Measurements from ENCODE around the gene CALML4.
"Not testable (repeated sequence)": the region's sequence is repeated elsewhere in the genome, so short reads cannot be mapped to it uniquely, and the experiment has no call there.

CALML4 gene

DNA sequence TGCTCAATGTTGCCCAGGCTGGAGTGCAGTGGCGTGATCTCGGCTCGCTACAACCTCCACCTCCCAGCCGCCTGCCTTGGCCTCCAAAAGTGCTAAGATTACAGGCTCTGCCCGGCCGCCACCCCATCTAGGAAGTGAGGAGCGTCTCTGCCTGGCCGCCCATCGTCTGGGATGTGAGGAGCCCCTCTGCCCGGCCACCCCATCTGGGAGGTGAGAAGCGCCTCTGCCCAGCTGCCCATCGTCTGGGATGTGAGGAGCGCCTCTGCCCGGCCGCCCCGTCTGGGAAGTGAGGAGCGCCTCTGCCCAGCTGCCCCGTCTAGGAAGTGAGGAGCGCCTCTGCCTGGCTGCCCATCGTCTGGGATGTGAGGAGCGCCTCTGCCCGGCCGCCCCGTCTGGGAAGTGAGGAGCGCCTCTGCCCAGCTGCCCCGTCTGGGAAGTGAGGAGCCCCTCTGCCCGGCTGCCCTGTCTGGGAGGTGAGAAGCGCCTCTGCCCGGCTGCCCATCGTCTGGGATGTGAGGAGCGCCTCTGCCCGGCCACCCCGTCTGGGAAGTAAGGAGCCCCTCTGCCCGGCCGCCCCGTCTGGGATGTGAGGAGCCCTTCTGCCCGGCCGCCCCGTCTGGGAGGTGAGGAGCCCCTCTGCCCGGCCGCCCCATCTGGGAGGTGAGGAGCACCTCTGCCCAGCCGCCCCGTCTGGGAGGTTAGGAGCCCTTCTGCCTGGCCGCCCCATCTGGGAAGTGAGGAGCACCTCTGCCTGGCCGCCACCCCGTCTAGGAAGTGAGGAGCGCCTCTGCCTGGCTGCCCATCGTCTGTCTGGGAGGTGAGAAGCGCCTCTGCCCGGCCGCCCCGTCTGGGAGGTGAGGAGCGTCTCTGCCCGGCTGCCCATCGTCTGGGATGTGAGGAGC is 16.6 kb upstream of the CALML4 start:
- DNase-seq (ENCODE audit: low spot score in 2 of 2) = peak in 1 of 2 donors; percentile 2

DNA sequence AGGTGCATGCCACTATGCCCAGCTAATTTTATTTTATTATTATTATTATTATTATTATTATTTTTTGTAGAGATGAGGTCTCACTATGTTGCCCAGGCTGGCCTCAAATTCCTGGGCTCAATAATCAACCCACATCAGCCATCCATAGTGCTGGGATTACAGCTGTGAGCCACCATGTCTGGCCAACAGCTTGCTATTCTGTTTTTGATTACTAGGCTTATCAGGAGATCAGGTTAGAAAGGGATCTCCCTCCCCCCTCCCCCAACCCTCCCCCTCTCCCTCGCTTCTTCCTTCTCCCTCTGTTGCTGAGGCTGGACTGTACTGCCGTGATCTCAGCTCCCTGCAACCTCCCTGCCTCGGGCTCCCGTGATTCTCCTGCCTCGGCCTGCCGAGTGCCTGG is 15.8 kb upstream of the CALML4 start:
- ATAC-seq (replicated peaks; ENCODE audit: extremely low read depth, poor library complexity, severe bottlenecking) = no peak
- Mint-ChIP-seq H3K4me1 (peaks cover 8% of the 10 kb centered on the region), H3K27me3 (no peaks in the 10 kb centered on the region), H3K36me3 (ENCODE audit: insufficient read depth) (peaks cover 8% of the 10 kb centered on the region), H3K27ac (ENCODE audit: low read depth) (no peak overlapping the region), H3K9me3 (no peaks in the 10 kb centered on the region), H3K4me3 (no peak overlapping the region)
- no peak for DNase-seq (ENCODE audit: low spot score in 2 of 2)

More for the DNA sequence above, 16.6 kb upstream of the CALML4 start:
- not testable (repeated sequence) for H3K27ac Mint-ChIP-seq (ENCODE audit: low read depth); H3K27me3 Mint-ChIP-seq; H3K9me3 Mint-ChIP-seq; H3K4me1 Mint-ChIP-seq; ATAC-seq (replicated peaks; ENCODE audit: extremely low read depth, poor library complexity, severe bottlenecking); H3K4me3 Mint-ChIP-seq; H3K36me3 Mint-ChIP-seq (ENCODE audit: insufficient read depth)

DNA sequence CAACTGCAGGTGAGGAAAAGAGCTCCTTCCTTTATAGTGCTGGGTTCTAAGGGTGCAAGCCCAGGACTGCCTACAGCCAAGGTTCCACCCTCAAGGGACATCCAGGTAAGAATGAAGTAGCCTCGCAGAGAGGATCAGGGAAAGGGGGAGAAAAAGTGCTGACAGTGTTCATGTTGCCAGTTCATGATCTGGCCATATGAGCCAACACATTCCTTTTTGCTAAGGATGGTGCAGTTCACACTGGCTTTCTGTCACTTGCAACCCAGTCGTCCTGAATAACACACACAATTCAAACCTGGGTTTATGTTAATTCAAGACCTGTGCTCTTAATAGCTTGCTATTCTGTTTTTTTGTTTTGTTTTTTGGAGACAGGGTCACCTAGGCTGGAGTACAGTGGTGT is 15.4 kb upstream of the CALML4 start:
- Mint-ChIP-seq H3K4me1 (peaks cover 8% of the 10 kb centered on the region), H3K4me3 (no peak overlapping the region), H3K9me3 (no peaks in the 10 kb centered on the region), H3K27me3 (no peaks in the 10 kb centered on the region), H3K27ac (ENCODE audit: low read depth) (no peak overlapping the region), H3K36me3 (ENCODE audit: insufficient read depth) (peaks cover 8% of the 10 kb centered on the region)
- no peak for DNase-seq (ENCODE audit: low spot score in 2 of 2)
- ATAC-seq (replicated peaks; ENCODE audit: extremely low read depth, poor library complexity, severe bottlenecking) = no peak

DNA sequence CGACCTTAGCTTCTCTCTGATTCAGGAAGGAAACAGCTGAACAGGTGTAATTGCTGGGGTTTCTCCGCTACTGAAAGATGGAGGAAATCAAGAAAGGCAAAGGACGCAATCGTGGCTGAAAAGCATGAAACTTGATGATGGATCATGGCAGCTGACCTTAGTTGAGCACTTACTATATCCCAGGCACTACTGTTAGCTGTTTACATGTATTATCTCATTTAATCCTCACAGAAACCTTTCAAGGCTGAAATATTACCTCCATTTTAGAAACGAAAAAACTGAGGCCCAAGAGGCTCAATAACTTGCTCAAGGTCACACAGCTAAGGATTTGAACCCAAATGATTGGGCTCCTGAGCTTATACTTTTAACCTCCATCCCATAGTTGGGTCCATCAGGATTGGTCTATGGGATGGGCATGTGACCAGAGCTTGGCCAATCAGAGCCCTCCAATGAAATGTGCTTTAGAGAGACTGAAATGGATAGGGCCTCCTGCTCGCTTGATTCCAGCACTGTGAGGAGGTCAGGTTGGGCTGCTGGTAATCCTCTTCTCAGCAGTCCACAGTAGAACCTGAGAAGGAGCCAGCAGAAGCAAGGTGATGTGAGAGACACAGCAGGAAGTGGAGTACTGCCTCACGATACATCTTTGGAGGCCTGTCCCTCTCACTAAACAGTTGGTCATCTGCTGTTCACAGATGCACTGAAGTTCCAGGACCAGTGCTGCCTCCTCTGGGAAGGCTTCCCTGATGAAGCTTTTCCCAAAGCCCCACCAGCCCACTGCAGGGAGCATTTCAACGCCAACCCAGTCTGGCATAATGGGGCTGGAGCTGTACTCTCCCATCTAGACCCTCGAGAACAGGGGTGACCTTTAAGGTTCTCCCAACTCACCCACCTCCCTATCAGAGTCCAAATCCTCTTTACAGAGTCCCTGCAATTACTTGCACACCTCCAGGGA is 14.0 kb upstream of the CALML4 start:
- H3K36me3 Mint-ChIP-seq (ENCODE audit: insufficient read depth) = peaks cover 8% of the 10 kb centered on the region
- DNase-seq (ENCODE audit: low spot score in 2 of 2) (no peak), ATAC-seq (replicated peaks; ENCODE audit: extremely low read depth, poor library complexity, severe bottlenecking) (no peak)
- no peak overlapping the region for H3K27ac Mint-ChIP-seq (ENCODE audit: low read depth)
- H3K4me3 Mint-ChIP-seq = no peak overlapping the region
- no peaks in the 10 kb centered on the region for H3K4me1 Mint-ChIP-seq
- no peaks in the 10 kb centered on the region for H3K27me3 Mint-ChIP-seq
- no peaks in the 10 kb centered on the region for H3K9me3 Mint-ChIP-seq

DNA sequence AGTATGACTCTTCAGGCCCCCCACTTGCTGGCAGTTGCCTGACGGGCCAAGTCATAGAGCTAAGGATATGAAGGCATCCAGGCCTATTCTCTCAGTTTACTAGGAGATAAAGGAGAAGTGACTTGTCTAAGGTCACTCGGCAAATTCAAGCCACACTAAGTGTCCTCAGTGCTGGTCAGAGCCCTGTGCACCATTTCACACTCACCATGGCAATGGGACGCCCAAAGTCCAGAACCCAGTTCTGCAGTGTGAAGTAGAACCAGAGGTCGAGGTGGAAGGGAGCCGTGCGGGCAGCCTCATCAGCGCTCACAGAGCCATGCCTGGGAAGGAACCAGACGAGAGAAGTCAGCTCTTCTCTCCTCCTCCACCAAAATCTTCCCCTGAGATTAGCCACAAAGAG is 13.2 kb upstream of the CALML4 start:
- no peaks in the 10 kb centered on the region for H3K9me3 Mint-ChIP-seq
- DNase-seq (ENCODE audit: low spot score in 2 of 2) (no peak), ATAC-seq (replicated peaks; ENCODE audit: extremely low read depth, poor library complexity, severe bottlenecking) (no peak)
- no peaks in the 10 kb centered on the region for H3K4me1 Mint-ChIP-seq
- no peak overlapping the region for H3K4me3 Mint-ChIP-seq
- no peak overlapping the region for H3K27ac Mint-ChIP-seq (ENCODE audit: low read depth)
- no peaks in the 10 kb centered on the region for H3K27me3 Mint-ChIP-seq
- H3K36me3 Mint-ChIP-seq (ENCODE audit: insufficient read depth) = peaks cover 8% of the 10 kb centered on the region

DNA sequence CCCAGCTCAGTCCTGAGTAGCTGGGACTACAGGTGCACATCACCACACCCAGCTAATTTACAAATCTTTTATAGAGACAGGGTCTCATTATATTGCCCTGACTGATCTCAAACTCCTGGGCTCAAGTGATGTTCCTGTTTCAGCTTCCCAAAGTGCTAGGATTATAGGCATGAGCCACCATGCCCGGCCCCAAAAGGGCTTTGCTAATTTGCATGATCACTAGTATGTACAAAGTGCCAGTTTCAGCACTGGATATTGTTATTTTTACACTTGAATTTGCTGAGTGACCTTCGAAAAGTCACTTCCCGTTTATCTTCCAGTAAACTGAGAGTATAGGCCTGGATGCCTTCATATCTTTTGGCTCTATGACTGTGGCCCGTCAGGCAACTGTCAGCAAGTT is 12.2 kb upstream of the CALML4 start:
- ATAC-seq (replicated peaks; ENCODE audit: extremely low read depth, poor library complexity, severe bottlenecking) = no peak
- Mint-ChIP-seq H3K27ac (ENCODE audit: low read depth) (no peak overlapping the region), H3K27me3 (no peaks in the 10 kb centered on the region), H3K4me1 (no peaks in the 10 kb centered on the region), H3K4me3 (no peak overlapping the region), H3K9me3 (no peaks in the 10 kb centered on the region), H3K36me3 (ENCODE audit: insufficient read depth) (peaks cover 8% of the 10 kb centered on the region)
- no peak for DNase-seq (ENCODE audit: low spot score in 2 of 2)

DNA sequence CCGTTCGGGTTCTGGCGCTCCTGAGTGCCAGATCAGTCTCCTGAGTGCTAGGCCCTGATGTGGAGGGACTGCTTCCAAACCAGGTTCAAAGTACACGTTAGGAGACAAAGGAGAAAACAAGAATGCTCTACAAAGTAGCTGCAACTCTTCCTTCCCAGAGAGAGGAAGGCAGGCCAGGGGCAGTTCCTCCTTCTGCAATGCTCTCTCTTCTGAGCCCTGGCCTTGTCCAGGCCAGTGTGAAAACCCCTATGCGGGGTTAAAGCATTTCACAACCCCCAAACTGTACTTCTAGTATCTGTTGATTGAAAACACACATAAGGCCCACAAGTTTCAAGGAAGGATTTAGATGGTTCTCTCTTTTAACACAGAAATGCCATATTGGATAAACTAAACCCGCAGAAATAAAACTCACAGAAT is 9.7 kb upstream of the CALML4 start:
- peaks cover 1% of the 10 kb centered on the region for H3K4me1 Mint-ChIP-seq
- DNase-seq (ENCODE audit: low spot score in 2 of 2) (no peak), ATAC-seq (replicated peaks; ENCODE audit: extremely low read depth, poor library complexity, severe bottlenecking) (no peak)
- no peak overlapping the region for H3K27ac Mint-ChIP-seq (ENCODE audit: low read depth)
- no peaks in the 10 kb centered on the region for H3K27me3 Mint-ChIP-seq
- no peaks in the 10 kb centered on the region for H3K9me3 Mint-ChIP-seq
- H3K4me3 Mint-ChIP-seq = no peak overlapping the region
- peaks cover 11% of the 10 kb centered on the region for H3K36me3 Mint-ChIP-seq (ENCODE audit: insufficient read depth)

DNA sequence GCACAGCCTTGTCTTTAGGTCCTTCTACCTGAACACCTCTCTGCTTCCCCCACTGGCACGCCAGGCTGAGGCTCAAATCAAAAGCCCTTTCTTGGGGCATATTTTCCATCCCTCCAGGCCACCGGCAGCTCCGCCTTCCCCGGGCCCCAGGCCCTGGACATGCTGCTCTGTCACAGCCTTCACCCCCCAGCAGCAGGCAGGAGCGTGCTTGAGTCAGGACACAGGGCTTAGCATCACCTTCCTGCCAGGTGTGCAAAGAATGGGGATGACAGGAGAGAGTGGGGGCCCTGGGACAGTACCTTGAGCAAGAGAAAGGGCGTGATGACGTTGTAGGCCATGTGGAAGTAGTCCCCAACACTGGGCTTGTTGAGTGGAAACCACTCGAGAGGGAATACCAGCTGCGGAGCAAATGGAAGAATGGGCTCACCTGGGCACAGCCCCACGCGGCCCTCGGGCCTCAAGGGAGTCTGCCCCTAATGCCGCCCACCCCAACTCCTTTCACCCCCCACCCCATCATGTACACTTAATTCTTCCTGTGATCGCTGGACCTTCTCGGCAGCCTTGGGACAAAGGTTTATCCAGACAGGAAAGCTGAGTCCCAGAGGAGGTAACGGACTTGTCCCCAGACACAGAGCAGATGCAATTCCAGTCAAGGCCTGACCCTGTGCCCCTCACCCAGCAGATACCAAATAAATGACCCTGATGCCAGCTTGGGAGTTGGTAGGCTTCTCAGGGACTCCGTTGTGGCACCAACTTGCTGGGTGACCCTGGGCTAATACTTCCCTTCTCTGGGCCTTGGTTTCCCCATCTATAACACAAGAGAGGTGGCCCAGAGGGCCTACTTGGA is 9.1 kb upstream of the CALML4 start:
- H3K9me3 Mint-ChIP-seq = no peaks in the 10 kb centered on the region
- H3K4me1 Mint-ChIP-seq = peaks cover 5% of the 10 kb centered on the region
- ATAC-seq (replicated peaks; ENCODE audit: extremely low read depth, poor library complexity, severe bottlenecking) (no peak), DNase-seq (ENCODE audit: low spot score in 2 of 2) (no peak)
- no peaks in the 10 kb centered on the region for H3K27me3 Mint-ChIP-seq
- H3K4me3 Mint-ChIP-seq = no peak overlapping the region
- peak overlapping the region; percentile 29 for H3K27ac Mint-ChIP-seq (ENCODE audit: low read depth)
- peaks cover 11% of the 10 kb centered on the region for H3K36me3 Mint-ChIP-seq (ENCODE audit: insufficient read depth)

DNA sequence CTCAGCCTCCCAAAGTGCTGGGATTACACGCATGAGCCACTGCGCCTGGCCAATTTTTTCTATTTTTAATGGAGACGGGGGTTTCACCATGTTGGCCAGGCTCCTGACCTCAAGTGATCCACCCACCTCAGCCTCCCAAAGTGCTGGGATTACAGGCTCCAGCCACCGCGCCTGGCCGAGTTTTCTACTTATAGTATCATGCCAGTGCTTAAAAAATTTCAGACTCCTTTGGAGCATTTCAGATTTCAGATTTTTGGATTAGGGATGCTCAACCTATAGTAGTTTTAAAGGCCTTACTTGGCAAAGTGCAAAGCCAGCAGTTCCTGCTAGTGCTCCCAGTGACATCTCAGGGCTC is 8.3 kb upstream of the CALML4 start:
- H3K27ac Mint-ChIP-seq (ENCODE audit: low read depth) = peak overlapping the region; percentile 29
- not testable (repeated sequence) for H3K4me3 Mint-ChIP-seq; ATAC-seq (replicated peaks; ENCODE audit: extremely low read depth, poor library complexity, severe bottlenecking); H3K4me1 Mint-ChIP-seq; H3K27me3 Mint-ChIP-seq; H3K9me3 Mint-ChIP-seq; DNase-seq (ENCODE audit: low spot score in 2 of 2)
- H3K36me3 Mint-ChIP-seq (ENCODE audit: insufficient read depth) = peaks cover 11% of the 10 kb centered on the region

DNA sequence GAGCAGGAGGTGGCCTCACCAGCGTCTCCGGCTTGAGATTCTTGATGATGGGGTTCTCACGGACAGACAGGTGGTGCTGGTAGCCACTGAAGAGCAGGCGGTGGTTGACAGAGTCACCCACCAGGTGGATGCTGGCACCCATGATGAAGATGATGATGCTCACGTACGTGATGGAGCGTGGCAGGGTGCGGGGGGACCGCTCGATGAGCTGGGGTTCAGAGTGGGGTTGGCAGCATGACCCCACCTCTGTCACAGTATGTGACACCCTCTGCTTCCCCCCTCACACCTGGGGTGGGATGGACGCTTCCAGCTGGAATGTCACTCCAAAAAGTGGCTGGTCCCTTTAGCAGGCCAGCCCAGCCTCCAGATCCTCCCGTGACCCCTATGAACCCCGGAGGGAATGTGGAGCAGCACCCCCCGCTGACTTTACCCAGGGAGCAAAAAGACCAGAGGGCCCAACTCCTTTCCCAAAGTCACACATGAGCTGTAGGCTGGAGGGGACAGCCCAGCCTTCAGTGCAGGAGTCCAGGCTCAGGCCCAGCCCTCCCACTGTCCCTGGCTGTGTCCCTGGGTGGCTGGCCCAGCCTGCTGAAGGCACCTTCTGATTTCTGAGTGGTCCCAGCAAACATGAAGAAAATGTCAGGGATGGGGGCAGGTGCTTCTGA is 6.7 kb upstream of the CALML4 start:
- Mint-ChIP-seq H3K27ac (ENCODE audit: low read depth) (no peak overlapping the region), H3K36me3 (ENCODE audit: insufficient read depth) (peaks cover 7% of the 10 kb centered on the region), H3K4me1 (peaks cover 9% of the 10 kb centered on the region), H3K9me3 (no peaks in the 10 kb centered on the region), H3K4me3 (no peak overlapping the region), H3K27me3 (no peaks in the 10 kb centered on the region)
- ATAC-seq (replicated peaks; ENCODE audit: extremely low read depth, poor library complexity, severe bottlenecking) (no peak), DNase-seq (ENCODE audit: low spot score in 2 of 2) (no peak)

DNA sequence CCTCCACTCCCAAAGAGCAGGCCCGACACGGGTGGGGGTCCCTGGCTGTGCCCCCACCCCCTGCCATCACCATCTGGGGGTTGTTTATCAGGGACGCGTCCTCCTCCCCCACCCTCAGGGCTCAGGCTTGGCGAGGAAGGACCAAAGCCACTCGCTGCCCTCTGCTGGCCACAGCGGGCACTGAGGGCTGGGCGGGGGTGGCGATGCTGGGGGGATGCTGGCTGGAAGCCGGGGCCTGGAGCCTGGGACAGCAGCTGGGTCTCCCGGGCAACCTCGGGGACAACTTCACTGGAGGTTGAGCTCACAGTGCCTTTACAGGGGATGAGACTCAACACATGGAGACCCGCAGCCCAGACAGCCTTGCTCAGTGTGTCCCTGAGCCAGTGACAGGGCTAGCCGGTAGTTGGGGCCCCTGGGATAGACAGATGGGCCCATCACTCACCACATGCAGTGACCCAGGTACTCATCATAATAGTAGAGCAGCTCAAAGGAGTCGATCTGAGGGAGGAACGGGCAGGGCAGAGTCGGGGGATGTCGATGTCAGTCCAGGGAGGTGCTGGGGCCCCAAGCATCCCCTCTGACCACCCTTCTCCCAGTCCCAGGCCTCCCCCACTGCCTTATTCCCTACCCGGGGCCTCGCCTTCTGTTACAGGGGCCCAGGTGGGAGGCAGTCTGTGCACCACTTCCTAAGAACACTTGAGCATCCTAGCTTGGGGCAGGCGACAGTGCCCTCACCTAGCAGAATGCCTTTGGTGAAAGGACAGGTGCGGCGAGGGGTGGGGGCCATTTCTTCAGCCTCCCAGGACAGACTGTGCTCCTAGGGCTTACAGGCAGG is 5.9 kb upstream of the CALML4 start:
- peak; percentile 21 to 39 for DNase-seq (ENCODE audit: low spot score in 2 of 2)
- H3K9me3 Mint-ChIP-seq = no peaks in the 10 kb centered on the region
- H3K4me3 Mint-ChIP-seq = no peak overlapping the region

More for the DNA sequence above, 5.9 kb upstream of the CALML4 start:
- H3K4me1 Mint-ChIP-seq = peaks cover 9% of the 10 kb centered on the region
- no peak for ATAC-seq (replicated peaks; ENCODE audit: extremely low read depth, poor library complexity, severe bottlenecking)
- H3K27ac Mint-ChIP-seq (ENCODE audit: low read depth) = no peak overlapping the region
- peaks cover 4% of the 10 kb centered on the region for H3K36me3 Mint-ChIP-seq (ENCODE audit: insufficient read depth)
- H3K27me3 Mint-ChIP-seq = no peaks in the 10 kb centered on the region
